HepG2 (cell line): ENCODE data around the gene SLC20A1. TPM values are rescaled to one million over a fixed set of nuclear protein-coding genes. Genes with fewer than 3 reads are reported as not detected.
A peak's percentile ranks its signal among the peaks of the same experiment; 100 is the strongest.

Experiments used
- ADNP ChIP-seq: sonication (generic); formaldehyde crosslinking; IDR thresholded peaks from 2 replicates; pipeline ENCODE4 v1.4.0; 2020; ENCODE audit warnings: missing genetic modification reagents
- CBX1 ChIP-seq: IDR thresholded peaks from one replicate; pipeline ENCODE4 v1.6.1; 2016; ENCODE audit warnings: antibody characterized with exemption, low read depth
- CCDC6 ChIP-seq: sonication (generic); formaldehyde crosslinking; IDR thresholded peaks from 2 replicates; pipeline ENCODE4 v1.8.1; 2022; ENCODE audit warnings: mild to moderate bottlenecking, missing genetic modification reagents, moderate library complexity
- CREB1 ChIP-seq, 2 experiments: fragments of 450-650 bp in 1 of 2; IDR thresholded peaks; 2 replicates each; pipeline ENCODE4 v1.6.1; 2016 to 2017; ENCODE audit warnings: control low read depth in 1 of 2, mild to moderate bottlenecking in 1 of 2, missing compliant biosample characterization in 1 of 2, missing genetic modification characterization in 1 of 2
- GTF2F1 ChIP-seq: fragments of 150-350 bp; IDR thresholded peaks from 2 replicates; pipeline ENCODE4 v1.6.1; 2014; ENCODE audit warnings: low read length
- KLF15 ChIP-seq: sonication (generic); formaldehyde crosslinking; IDR thresholded peaks from 2 replicates; pipeline ENCODE4 v1.8.1; 2023; ENCODE audit warnings: borderline replicate concordance, mild to moderate bottlenecking, inconsistent platforms, missing genetic modification reagents, mixed read lengths
- KLF16 ChIP-seq, 2 experiments: sonication (generic) in 1 of 2; formaldehyde crosslinking in 1 of 2; IDR thresholded peaks; 2 replicates each; pipeline versions ENCODE4 v1.6.1 to v1.8.0; 2016 to 2023; ENCODE audit warnings: missing genetic modification reagents in 2 of 2, missing compliant biosample characterization in 1 of 2
- MIER2 ChIP-seq: IDR thresholded peaks from 2 replicates; pipeline ENCODE4 v1.6.1; 2016; ENCODE audit warnings: missing biosample characterization, missing genetic modification reagents
- MTF2 ChIP-seq: sonication (generic); formaldehyde crosslinking; IDR thresholded peaks from 2 replicates; pipeline ENCODE4 v1.5.0; 2020; ENCODE audit warnings: missing genetic modification reagents, borderline replicate concordance
- MZF1 ChIP-seq: sonication (generic); formaldehyde crosslinking; IDR thresholded peaks from 2 replicates; pipeline ENCODE4 v1.8.1; 2023; ENCODE audit warnings: mild to moderate bottlenecking, missing genetic modification reagents, borderline replicate concordance
- NFRKB ChIP-seq: fragments of 450-650 bp; IDR thresholded peaks from 2 replicates; pipeline ENCODE4 v1.6.1; 2017
- NR2F2 ChIP-seq: IDR thresholded peaks from 2 replicates; pipeline ENCODE4 v1.6.1; 2012; ENCODE audit warnings: low read depth, inconsistent platforms, borderline replicate concordance
- PHF5A ChIP-seq: IDR thresholded peaks from one replicate; pipeline ENCODE4 v1.6.1; 2018; ENCODE audit warnings: low read depth, missing genetic modification reagents; ENCODE audit not compliant: unreplicated experiment
- SATB2 ChIP-seq: sonication (generic); formaldehyde crosslinking; IDR thresholded peaks from 2 replicates; pipeline ENCODE4 v1.5.0; 2020; ENCODE audit warnings: missing genetic modification reagents
- SIN3A ChIP-seq: IDR thresholded peaks from 2 replicates; pipeline ENCODE4 v1.6.1; 2011; ENCODE audit warnings: low read depth, mild to moderate bottlenecking, control low read depth, low read length, borderline replicate concordance
- SMARCE1 ChIP-seq: fragments of 450-650 bp; IDR thresholded peaks from 2 replicates; pipeline ENCODE4 v1.6.1; 2017; ENCODE audit warnings: borderline replicate concordance
- SPEN ChIP-seq: sonication (generic); formaldehyde crosslinking; IDR thresholded peaks from 2 replicates; pipeline ENCODE4 v1.5.1; 2020; ENCODE audit warnings: low read depth, mild to moderate bottlenecking, missing genetic modification reagents
- TBX2 ChIP-seq: sonication (generic); formaldehyde crosslinking; IDR thresholded peaks from 2 replicates; pipeline ENCODE4 v1.5.0; 2020; ENCODE audit warnings: missing genetic modification reagents, mild to moderate bottlenecking, borderline replicate concordance
- TGIF2 ChIP-seq: IDR thresholded peaks from 2 replicates; pipeline ENCODE4 v1.6.1; 2016; ENCODE audit warnings: control low read depth, missing compliant biosample characterization
- ZNF619 ChIP-seq: sonication (generic); formaldehyde crosslinking; IDR thresholded peaks from 2 replicates; pipeline ENCODE4 v1.4.0; 2020; ENCODE audit warnings: mild to moderate bottlenecking, missing genetic modification reagents
- ZNF776 ChIP-seq: sonication (generic); formaldehyde crosslinking; IDR thresholded peaks from 2 replicates; pipeline ENCODE4 v1.4.0; 2020; ENCODE audit warnings: mild to moderate bottlenecking, missing genetic modification reagents
- ZNF780A ChIP-seq: sonication (generic); formaldehyde crosslinking; IDR thresholded peaks from 2 replicates; pipeline ENCODE4 v1.8.0; 2022; ENCODE audit warnings: mild to moderate bottlenecking, missing genetic modification reagents, moderate library complexity
- ZNF891 ChIP-seq: sonication (generic); formaldehyde crosslinking; IDR thresholded peaks from 2 replicates; pipeline ENCODE4 v1.5.0; 2020; ENCODE audit warnings: mild to moderate bottlenecking, missing genetic modification reagents
- polyA plus RNA-seq, 8 experiments: library from polyadenylated mRNA; depleted of rRNA in 3 of 8; stranded (reverse) in 7 of 8; unstranded in 1 of 8; fragments of >200 nt; fragmentation: Illumina TruSeq in 4 of 8; extraction: Trizol in 4 of 8; gene quantifications; 2 replicates each; pipeline versions ENCODE4 v1.2.1 to v1.2.3, GENCODE V29; 2011 to 2016; ENCODE audit warnings: low read depth in 4 of 8, missing spikeins in 1 of 8, mixed read lengths in 1 of 8; ENCODE audit not compliant: insufficient read depth in 1 of 8
- total RNA-seq, 5 experiments: library from RNA; depleted of rRNA; stranded (reverse); fragments of >200 nt; fragmentation: Illumina TruSeq; extraction: Trizol; gene quantifications; 2 replicates each; pipeline ENCODE4 v1.2.3, GENCODE V29; 2016; ENCODE audit warnings: low read depth in 1 of 5
- TF ChIP-seq, protein P1 (sequence below): sonication (generic); formaldehyde crosslinking; IDR thresholded peaks from 2 replicates; pipeline ENCODE4 v1.8.0; 2022; ENCODE audit warnings: mild to moderate bottlenecking, missing genetic modification reagents
- TF ChIP-seq, protein P2 (sequence below): sonication (generic); formaldehyde crosslinking; IDR thresholded peaks from 2 replicates; pipeline ENCODE4 v1.4.0; 2020; ENCODE audit warnings: missing genetic modification reagents
- TF ChIP-seq, protein P3 (sequence below): sonication (generic); formaldehyde crosslinking; IDR thresholded peaks from 2 replicates; pipeline ENCODE4 v1.5.1; 2020; ENCODE audit warnings: mild to moderate bottlenecking, missing genetic modification reagents, moderate library complexity
- TF ChIP-seq, protein P4 (sequence below): sonication (generic); formaldehyde crosslinking; conservative IDR thresholded peaks from 2 replicates; pipeline ENCODE4 v1.8.1; 2023; ENCODE audit warnings: missing genetic modification reagents

SLC20A1 gene
- total and polyA plus RNA-seq, 2 of the 13 experiments (the other 11 are each of a cell fraction or from before 2014, with no cell fraction given): 54.0 to 85.9 TPM

DNA sequence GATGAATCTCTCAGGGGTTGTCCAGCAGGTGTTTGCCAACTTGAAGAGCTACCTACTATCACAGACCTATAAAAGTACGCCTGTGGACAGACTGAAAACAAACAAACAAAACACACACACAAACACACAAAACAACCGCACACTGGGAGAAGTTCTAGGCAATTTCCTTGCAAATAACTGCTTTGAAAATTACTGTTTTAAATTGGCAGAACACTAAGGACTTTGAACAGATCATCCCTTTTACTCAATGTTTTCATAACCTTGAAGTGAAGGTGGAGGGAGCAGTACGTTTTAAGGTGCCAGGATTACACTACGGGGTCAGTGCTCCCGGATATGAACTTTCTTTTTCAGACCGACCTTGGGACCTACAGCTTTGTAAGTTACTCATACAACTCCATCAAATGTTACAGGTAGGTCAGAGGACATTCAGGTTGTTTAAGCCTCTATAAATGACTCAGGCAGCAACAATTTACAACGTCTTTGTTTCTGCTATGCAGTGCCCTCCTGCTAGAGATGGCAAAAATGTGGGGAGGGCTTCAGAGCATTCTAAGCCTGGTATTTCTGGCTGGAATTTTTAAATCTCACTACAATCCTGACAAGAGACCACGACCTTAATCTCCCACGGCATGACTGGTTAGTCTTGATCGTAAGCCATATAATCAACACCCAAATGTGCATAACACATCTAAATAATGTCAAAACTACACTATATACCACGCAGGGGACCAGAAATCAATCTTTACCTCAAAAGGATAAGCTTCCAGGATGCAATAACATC lies 1.4 kb upstream of the SLC20A1 start (continued):
- TF ChIP-seq KLF15 (CRISPR knock-in tag) (no peak), CBX1 (no peak), SATB2 (no peak), ADNP (CRISPR knock-in tag) (no peak), NFRKB (no peak), CREB1 (IDR thresholded peaks at IDR 0.05) (no peak), CREB1 (CRISPR knock-in tag; IDR thresholded peaks at IDR 0.05) (peak; percentile 80), MIER2 (CRISPR knock-in tag) (peak; percentile 38; the same call in 1 of the 2 replicates), SMARCE1 (no peak), NR2F2 (peak; percentile 98), SPEN (CRISPR knock-in tag) (peak; percentile 70; the same call in 1 of the 2 replicates), MTF2 (CRISPR knock-in tag) (no peak), TGIF2 (CRISPR knock-in tag) (no peak), PHF5A (CRISPR knock-in tag) (peak; percentile 24), TBX2 (CRISPR knock-in tag) (peak; percentile 89), ZNF619 (CRISPR knock-in tag) (no peak), KLF16 (CRISPR knock-in tag; IDR thresholded peaks at IDR 0.05) (no peak; a peak in 1 of 4 replicates), ZNF780A (no peak), MZF1 (no peak), GTF2F1 (no peak), ZNF776 (CRISPR knock-in tag) (no peak), ZNF891 (CRISPR knock-in tag) (no peak), CCDC6 (CRISPR knock-in tag) (no peak), SIN3A (peak; percentile 48; the same call in 1 of the 2 replicates)
- TF ChIP-seq, protein P1, sequence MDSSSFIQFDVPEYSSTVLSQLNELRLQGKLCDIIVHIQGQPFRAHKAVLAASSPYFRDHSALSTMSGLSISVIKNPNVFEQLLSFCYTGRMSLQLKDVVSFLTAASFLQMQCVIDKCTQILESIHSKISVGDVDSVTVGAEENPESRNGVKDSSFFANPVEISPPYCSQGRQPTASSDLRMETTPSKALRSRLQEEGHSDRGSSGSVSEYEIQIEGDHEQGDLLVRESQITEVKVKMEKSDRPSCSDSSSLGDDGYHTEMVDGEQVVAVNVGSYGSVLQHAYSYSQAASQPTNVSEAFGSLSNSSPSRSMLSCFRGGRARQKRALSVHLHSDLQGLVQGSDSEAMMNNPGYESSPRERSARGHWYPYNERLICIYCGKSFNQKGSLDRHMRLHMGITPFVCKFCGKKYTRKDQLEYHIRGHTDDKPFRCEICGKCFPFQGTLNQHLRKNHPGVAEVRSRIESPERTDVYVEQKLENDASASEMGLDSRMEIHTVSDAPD: no peak
- TF ChIP-seq, protein P2, sequence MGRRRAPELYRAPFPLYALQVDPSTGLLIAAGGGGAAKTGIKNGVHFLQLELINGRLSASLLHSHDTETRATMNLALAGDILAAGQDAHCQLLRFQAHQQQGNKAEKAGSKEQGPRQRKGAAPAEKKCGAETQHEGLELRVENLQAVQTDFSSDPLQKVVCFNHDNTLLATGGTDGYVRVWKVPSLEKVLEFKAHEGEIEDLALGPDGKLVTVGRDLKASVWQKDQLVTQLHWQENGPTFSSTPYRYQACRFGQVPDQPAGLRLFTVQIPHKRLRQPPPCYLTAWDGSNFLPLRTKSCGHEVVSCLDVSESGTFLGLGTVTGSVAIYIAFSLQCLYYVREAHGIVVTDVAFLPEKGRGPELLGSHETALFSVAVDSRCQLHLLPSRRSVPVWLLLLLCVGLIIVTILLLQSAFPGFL: no peak
- TF ChIP-seq, protein P3, sequence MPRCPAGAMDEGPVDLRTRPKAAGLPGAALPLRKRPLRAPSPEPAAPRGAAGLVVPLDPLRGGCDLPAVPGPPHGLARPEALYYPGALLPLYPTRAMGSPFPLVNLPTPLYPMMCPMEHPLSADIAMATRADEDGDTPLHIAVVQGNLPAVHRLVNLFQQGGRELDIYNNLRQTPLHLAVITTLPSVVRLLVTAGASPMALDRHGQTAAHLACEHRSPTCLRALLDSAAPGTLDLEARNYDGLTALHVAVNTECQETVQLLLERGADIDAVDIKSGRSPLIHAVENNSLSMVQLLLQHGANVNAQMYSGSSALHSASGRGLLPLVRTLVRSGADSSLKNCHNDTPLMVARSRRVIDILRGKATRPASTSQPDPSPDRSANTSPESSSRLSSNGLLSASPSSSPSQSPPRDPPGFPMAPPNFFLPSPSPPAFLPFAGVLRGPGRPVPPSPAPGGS (CRISPR knock-in tag): no peak
- TF ChIP-seq, protein P4, sequence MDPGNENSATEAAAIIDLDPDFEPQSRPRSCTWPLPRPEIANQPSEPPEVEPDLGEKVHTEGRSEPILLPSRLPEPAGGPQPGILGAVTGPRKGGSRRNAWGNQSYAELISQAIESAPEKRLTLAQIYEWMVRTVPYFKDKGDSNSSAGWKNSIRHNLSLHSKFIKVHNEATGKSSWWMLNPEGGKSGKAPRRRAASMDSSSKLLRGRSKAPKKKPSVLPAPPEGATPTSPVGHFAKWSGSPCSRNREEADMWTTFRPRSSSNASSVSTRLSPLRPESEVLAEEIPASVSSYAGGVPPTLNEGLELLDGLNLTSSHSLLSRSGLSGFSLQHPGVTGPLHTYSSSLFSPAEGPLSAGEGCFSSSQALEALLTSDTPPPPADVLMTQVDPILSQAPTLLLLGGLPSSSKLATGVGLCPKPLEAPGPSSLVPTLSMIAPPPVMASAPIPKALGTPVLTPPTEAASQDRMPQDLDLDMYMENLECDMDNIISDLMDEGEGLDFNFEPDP (CRISPR knock-in tag): no peak
